Thymus (tissue), 11 donors: Measurements from ENCODE around the gene PTX3. TPM values are rescaled to one million over a fixed set of nuclear protein-coding genes. Genes with fewer than 3 reads are reported as not detected.

Experiments
- DNase-seq, 9 donors: peaks; one replicate each; pipeline ENCODE4 v3.0.0-alpha.2; 2013; ENCODE audit warnings: low spot score in 9 of 9, low read depth in 6 of 9, missing footprints in 1 of 9
- H3K27ac ChIP-seq, 2 donors: one replicate each; pipeline ENCODE4 v1.5.1; 2013; ENCODE audit warnings: control low read depth in 1 of 2, low read depth in 1 of 2, low read length in 1 of 2, mild to moderate bottlenecking in 1 of 2, moderate library complexity in 1 of 2
- H3K27me3 ChIP-seq, 2 donors: one replicate each; pipeline ENCODE4 v1.5.1; 2013; ENCODE audit warnings: low read length in 1 of 2; ENCODE audit not compliant: control insufficient read depth in 2 of 2, insufficient read depth in 1 of 2
- H3K36me3 ChIP-seq, 2 donors: one replicate each; pipeline ENCODE4 v1.5.1; 2013; ENCODE audit warnings: low read length in 1 of 2, mild to moderate bottlenecking in 1 of 2, moderate library complexity in 1 of 2; ENCODE audit not compliant: control insufficient read depth in 2 of 2, insufficient read depth in 2 of 2
- H3K4me1 ChIP-seq, 2 donors: one replicate each; pipeline ENCODE4 v1.5.1; 2013; ENCODE audit warnings: low read length in 2 of 2; ENCODE audit not compliant: control insufficient read depth in 2 of 2, insufficient read depth in 2 of 2
- H3K4me3 ChIP-seq, 2 donors: one replicate each; pipeline ENCODE4 v1.5.1; 2013; ENCODE audit warnings: low read length in 2 of 2, control low read depth in 1 of 2, mild to moderate bottlenecking in 1 of 2
- H3K9me3 ChIP-seq, 2 donors: one replicate each; pipeline ENCODE4 v1.5.1; 2013; ENCODE audit warnings: low read length in 1 of 2, mild to moderate bottlenecking in 1 of 2; ENCODE audit not compliant: control insufficient read depth in 2 of 2, insufficient read depth in 1 of 2
- WGBS: extraction: QIAGEN DNeasy Blood & Tissue Kit; methylation state at CpG from one replicate; pipeline ENCODE4 v1.1.7; 2013; 5-methylcytosine and 5-hydroxymethylcytosine counted together
- polyA plus RNA-seq: library from polyadenylated mRNA; stranded (reverse); fragments of 200-250 nt; gene quantifications from one replicate; pipeline ENCODE4 v1.2.3, GENCODE V29; 2013
- total RNA-seq: library from RNA; stranded (reverse); fragments of 120-200 nt; gene quantifications from one replicate; pipeline ENCODE4 v1.2.4, GENCODE V29; 2013
- donor health status: healthy.

PTX3 gene
- total and polyA plus RNA-seq, 2 donors = 1.2 to 12.2 TPM

- no peaks in the 10 kb centered on the region for H3K4me1 ChIP-seq
- H3K27me3 ChIP-seq = no peaks in the 10 kb centered on the region
- no peak overlapping the region for H3K27ac ChIP-seq
- H3K9me3 ChIP-seq = no peaks in the 10 kb centered on the region
- no peaks in the 10 kb centered on the region for H3K36me3 ChIP-seq
- WGBS = 0% methylated on average over 1 of the region's 1 CpG
- H3K4me3 ChIP-seq = no peak overlapping the region
- DNase-seq = no peak
These were observed 32.3 kb upstream of the PTX3 start for GRCh38 chr3:157404381-157404780.

GRCh38 chr3:157405457-157405856, 31.2 kb upstream of the PTX3 start:
- H3K36me3 ChIP-seq = no peaks in the 10 kb centered on the region
- WGBS = 94% methylated on average over 2 of the region's 2 CpGs
- H3K27ac ChIP-seq = no peak overlapping the region
- no peaks in the 10 kb centered on the region for H3K27me3 ChIP-seq
- no peak overlapping the region for H3K4me3 ChIP-seq
- no peak for DNase-seq
- H3K4me1 ChIP-seq = no peaks in the 10 kb centered on the region
- H3K9me3 ChIP-seq = no peaks in the 10 kb centered on the region

DNA sequence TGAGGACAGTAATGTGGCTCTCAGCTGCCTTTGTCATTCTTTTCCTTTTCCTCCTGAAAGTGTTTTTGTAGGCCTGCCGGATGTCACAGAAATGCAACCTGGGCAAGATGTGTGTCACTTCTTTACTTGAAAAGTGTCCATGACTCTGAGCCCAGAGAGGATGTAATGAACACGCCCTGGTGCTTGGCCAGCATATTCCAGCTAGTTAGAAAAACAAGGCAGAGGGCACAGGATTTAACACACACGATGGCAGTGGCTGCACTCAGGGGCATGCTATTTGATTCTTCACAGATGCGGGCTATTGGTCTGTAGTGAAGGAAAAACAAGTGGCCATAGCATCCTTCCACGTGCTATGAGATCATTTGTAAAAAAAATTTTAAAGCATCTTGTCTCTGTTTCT, 30.3 kb upstream of the PTX3 start:
- 90% methylated on average over 5 of the region's 5 CpGs for WGBS
- H3K27me3 ChIP-seq = no peaks in the 10 kb centered on the region
- no peak overlapping the region for H3K27ac ChIP-seq
- no peaks in the 10 kb centered on the region for H3K4me1 ChIP-seq
- H3K9me3 ChIP-seq = no peaks in the 10 kb centered on the region
- no peak overlapping the region for H3K4me3 ChIP-seq
- no peaks in the 10 kb centered on the region for H3K36me3 ChIP-seq
- no peak for DNase-seq

DNA sequence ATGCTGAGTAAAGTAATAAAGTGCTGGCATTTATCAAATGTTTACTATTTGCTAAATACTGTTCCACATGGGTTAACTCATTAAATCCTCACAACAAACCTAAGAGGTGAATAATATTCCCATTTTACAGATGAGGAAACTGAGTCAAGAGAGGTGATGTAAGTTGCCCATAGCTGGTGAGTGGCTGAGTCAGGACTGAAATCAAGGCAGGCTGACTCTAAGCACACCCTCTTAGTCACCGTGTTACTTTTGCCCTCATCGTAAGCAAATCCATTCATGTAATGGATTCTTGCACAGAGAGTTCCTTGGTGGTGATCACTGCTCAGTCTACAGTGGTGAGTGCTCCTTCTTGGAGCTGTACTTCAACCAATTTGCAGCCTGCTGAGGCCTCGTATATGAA, 28.9 kb upstream of the PTX3 start:
- Histone ChIP-seq H3K9me3 (no peaks in the 10 kb centered on the region), H3K4me1 (no peaks in the 10 kb centered on the region), H3K27ac (no peak overlapping the region), H3K36me3 (no peaks in the 10 kb centered on the region), H3K27me3 (no peaks in the 10 kb centered on the region), H3K4me3 (no peak overlapping the region)
- 80% methylated on average over 3 of the region's 3 CpGs for WGBS
- DNase-seq = no peak

DNA sequence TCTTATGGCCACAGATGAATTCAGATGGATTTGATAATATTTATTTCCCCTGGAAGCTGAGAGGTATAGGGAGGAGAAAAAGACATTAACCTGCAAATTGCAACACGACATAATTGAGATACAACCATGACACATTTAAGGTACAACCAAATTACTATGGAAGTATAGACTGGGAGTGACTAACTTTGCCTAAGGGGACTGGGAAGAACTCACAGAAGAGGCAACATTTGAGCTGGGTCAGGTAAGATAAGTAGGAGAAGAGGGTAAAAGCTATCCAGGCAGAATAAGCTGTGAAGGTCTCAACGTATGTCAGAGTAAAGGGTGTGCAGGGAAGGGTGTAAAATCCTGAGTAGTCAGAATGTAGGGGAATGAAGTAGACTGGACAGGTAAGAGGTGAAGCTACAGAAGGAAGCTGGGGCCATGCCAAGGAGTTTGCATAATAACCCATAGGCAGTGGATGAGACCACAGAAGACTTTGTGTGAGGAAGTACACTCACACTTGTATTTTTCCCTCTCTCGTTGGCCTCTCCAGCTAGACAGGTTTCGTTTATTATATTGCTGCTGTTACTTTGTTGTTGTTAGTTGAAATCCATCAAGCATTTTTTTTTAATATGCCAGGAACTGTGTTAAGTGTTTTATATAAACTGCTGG, 28.0 kb upstream of the PTX3 start:
- Histone ChIP-seq H3K27ac (no peak overlapping the region), H3K4me3 (no peak overlapping the region)
- 78% methylated on average over 4 of the region's 4 CpGs for WGBS

DNA sequence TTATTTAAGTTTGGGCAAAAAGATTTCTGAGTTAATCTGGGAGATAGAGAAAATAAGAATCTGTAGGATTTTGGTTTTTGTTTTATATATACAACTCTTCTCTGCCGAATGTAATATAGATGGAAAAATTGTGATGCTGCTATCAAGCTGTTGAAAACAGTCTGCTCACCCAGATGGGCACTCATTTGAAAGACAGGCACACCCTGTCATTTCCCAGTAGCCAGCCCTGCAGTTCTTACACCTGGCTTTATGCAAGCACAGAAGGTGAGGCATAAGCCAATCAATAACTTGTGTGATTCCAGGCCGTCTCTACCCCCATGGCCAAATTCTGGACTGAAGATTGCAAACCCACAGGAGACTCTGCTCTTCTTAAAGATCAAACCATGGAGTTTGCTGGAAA, 27.1 kb upstream of the PTX3 start:
- Histone ChIP-seq H3K27ac (no peak overlapping the region), H3K27me3 (no peaks in the 10 kb centered on the region), H3K9me3 (no peaks in the 10 kb centered on the region), H3K4me3 (no peak overlapping the region), H3K4me1 (no peaks in the 10 kb centered on the region), H3K36me3 (no peaks in the 10 kb centered on the region)
- no peak for DNase-seq
- 97% methylated on average over 2 of the region's 2 CpGs for WGBS

More for the DNA sequence above, 28.0 kb upstream of the PTX3 start:
- DNase-seq = no peak
- Histone ChIP-seq H3K9me3 (no peaks in the 10 kb centered on the region), H3K4me1 (no peaks in the 10 kb centered on the region), H3K27me3 (no peaks in the 10 kb centered on the region), H3K36me3 (no peaks in the 10 kb centered on the region)

- WGBS = 95% methylated on average over 2 of the region's 2 CpGs
- no peak overlapping the region for H3K4me3 ChIP-seq
- DNase-seq = no peak
- H3K27me3 ChIP-seq = no peaks in the 10 kb centered on the region
- H3K27ac ChIP-seq = no peak overlapping the region
- no peaks in the 10 kb centered on the region for H3K36me3 ChIP-seq
- H3K9me3 ChIP-seq = no peaks in the 10 kb centered on the region
- H3K4me1 ChIP-seq = no peaks in the 10 kb centered on the region
These were observed 25.7 kb upstream of the PTX3 start for GRCh38 chr3:157410945-157411344.

GRCh38 chr3:157412323-157412855, 24.3 kb upstream of the PTX3 start:
- WGBS = 93% methylated on average over 1 of the region's 1 CpG
- no peaks in the 10 kb centered on the region for H3K9me3 ChIP-seq
- no peaks in the 10 kb centered on the region for H3K27me3 ChIP-seq
- DNase-seq = no peak
- no peak overlapping the region for H3K4me3 ChIP-seq
- no peak overlapping the region for H3K27ac ChIP-seq
- H3K4me1 ChIP-seq = no peaks in the 10 kb centered on the region
- no peaks in the 10 kb centered on the region for H3K36me3 ChIP-seq

DNA sequence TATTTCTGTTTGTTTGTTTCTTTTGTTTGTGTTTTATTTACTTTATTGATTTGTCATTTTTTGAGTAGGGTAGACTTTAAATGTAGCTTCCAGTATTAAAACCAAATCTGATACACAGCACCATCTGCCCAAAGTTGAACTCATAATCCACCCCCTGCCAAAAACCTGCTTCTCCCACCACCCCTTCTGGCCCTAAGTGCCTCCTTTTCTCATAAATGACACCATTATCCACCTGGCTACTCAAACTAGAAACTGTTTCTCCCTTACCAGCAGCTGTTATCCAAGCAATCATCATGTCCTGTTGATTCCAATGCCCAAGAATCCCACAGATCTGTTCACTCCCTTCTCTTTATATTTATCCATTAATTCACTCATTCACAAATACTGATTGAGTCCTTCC, 21.8 kb upstream of the PTX3 start:
- Histone ChIP-seq H3K9me3 (no peaks in the 10 kb centered on the region), H3K4me3 (no peak overlapping the region), H3K27ac (no peak overlapping the region)

More for the DNA sequence above, 21.8 kb upstream of the PTX3 start:
- no peak for DNase-seq
- Histone ChIP-seq H3K4me1 (no peaks in the 10 kb centered on the region), H3K36me3 (no peaks in the 10 kb centered on the region), H3K27me3 (no peaks in the 10 kb centered on the region)
